Stimulated activated CD8-positive, alpha-beta memory T cell treated with anti-CD3 and anti-CD28 coated beads, Interleukin-4, amount 100 ng/mL, for 1 hour (primary cell): ENCODE measurements around the gene GPX7.

Source experiments
- DNase-seq, 2 donors: peaks; one replicate each; pipeline ENCODE4 v3.0.0-alpha.2; 2020; ENCODE audit warnings: low read depth in 2 of 2, low spot score in 1 of 2

The GPX7 gene

GRCh38 chr1:52585474-52585873 is 16.7 kb upstream of the GPX7 start:
- no peak for DNase-seq

GRCh38 chr1:52588027-52588426 is 14.1 kb upstream of the GPX7 start:
- DNase-seq: no peak

GRCh38 chr1:52588535-52588934 is 13.6 kb upstream of the GPX7 start:
- no peak for DNase-seq

GRCh38 chr1:52590266-52590665 is 11.9 kb upstream of the GPX7 start:
- no peak for DNase-seq

GRCh38 chr1:52592637-52593323 is 9.4 kb upstream of the GPX7 start:
- DNase-seq: no peak

- no peak for DNase-seq
Measured at GRCh38 chr1:52593495-52593894, 8.7 kb upstream of the GPX7 start.

- DNase-seq: no peak
Measured at GRCh38 chr1:52595061-52595460, 7.1 kb upstream of the GPX7 start.

GRCh38 chr1:52597912-52598311 is 4.3 kb upstream of the GPX7 start:
- DNase-seq: no peak

- no peak for DNase-seq
Measured at GRCh38 chr1:52598729-52599128, 3.4 kb upstream of the GPX7 start.

- no peak for DNase-seq
Measured at GRCh38 chr1:52599236-52599635, 2.9 kb upstream of the GPX7 start.

- no peak for DNase-seq
Measured at GRCh38 chr1:52600533-52601179, 1.5 kb upstream of the GPX7 start.

- no peak for DNase-seq
Measured at GRCh38 chr1:52601519-52601918, 652 bp upstream of the GPX7 start.

GRCh38 chr1:52602856-52603600 is 857 bp downstream of the GPX7 start:
- DNase-seq: no peak

- no peak for DNase-seq
Measured at GRCh38 chr1:52603630-52604029, 1.5 kb downstream of the GPX7 start.

- DNase-seq: no peak
Measured at GRCh38 chr1:52604063-52604770, 2.0 kb downstream of the GPX7 start.

GRCh38 chr1:52613636-52614373 is 11.6 kb downstream of the GPX7 start:
- DNase-seq: no peak

- DNase-seq: no peak
Measured at GRCh38 chr1:52614671-52615070, 12.5 kb downstream of the GPX7 start.

GRCh38 chr1:52615489-52616042 is 13.4 kb downstream of the GPX7 start:
- no peak for DNase-seq

GRCh38 chr1:52621950-52622349 is 19.8 kb downstream of the GPX7 start:
- no peak for DNase-seq

GRCh38 chr1:52623812-52624211 is 21.6 kb downstream of the GPX7 start:
- no peak for DNase-seq

- DNase-seq: no peak
Measured at GRCh38 chr1:52627028-52627427, 24.9 kb downstream of the GPX7 start.
